ENCODE measurements around the gene IL1RAP. TPM values are rescaled to one million over a fixed set of nuclear protein-coding genes. Genes with fewer than 3 reads are reported as not detected.

Gene IL1RAP
- total RNA-seq, 4 donors from 2014 or later = 4.5 to 13.9 (median 5.2) TPM

- no peak for DNase-seq (ENCODE audit: extremely low spot score)
- TF ChIP-seq CTCF (IDR thresholded peaks at IDR 0.05) = no peak
- TF ChIP-seq EP300 (IDR thresholded peaks at IDR 0.05) = no peak
- TF ChIP-seq POLR2A (IDR thresholded peaks at IDR 0.05; ENCODE audit: low read depth) = no peak
- TF ChIP-seq POLR2AphosphoS5 (IDR thresholded peaks at IDR 0.05) = no peak
- H3K27ac ChIP-seq (replicated peaks in 1 of 4) = no peak overlapping the region
- intact Hi-C loops (cut with DNase I) = no loop called here
- H3K27me3 ChIP-seq = no peaks in the 10 kb centered on the region
- H3K4me1 ChIP-seq = no peaks in the 10 kb centered on the region
- no peaks in the 10 kb centered on the region for H3K9me3 ChIP-seq
- WGBS = 77% methylated on average over 2 of the region's 2 CpGs
- no peaks in the 10 kb centered on the region for H3K36me3 ChIP-seq
- H3K4me3 ChIP-seq = no peak overlapping the region
Observed at GRCh38 chr3:190541560-190541959, 27.7 kb downstream of the IL1RAP start.

- Histone ChIP-seq H3K27ac (replicated peaks in 1 of 4) (no peak overlapping the region), H3K27me3 (no peaks in the 10 kb centered on the region), H3K4me1 (no peaks in the 10 kb centered on the region), H3K4me3 (no peak overlapping the region), H3K36me3 (no peaks in the 10 kb centered on the region), H3K9me3 (no peaks in the 10 kb centered on the region)
- WGBS = 39% methylated on average over 1 of the region's 1 CpG
- no peak for TF ChIP-seq POLR2A (IDR thresholded peaks at IDR 0.05; ENCODE audit: low read depth)
- no peak for TF ChIP-seq CTCF (IDR thresholded peaks at IDR 0.05)
- no peak for TF ChIP-seq POLR2AphosphoS5 (IDR thresholded peaks at IDR 0.05)
- TF ChIP-seq EP300 (IDR thresholded peaks at IDR 0.05) = no peak
- intact Hi-C loops (cut with DNase I) = no loop called here
- no peak for DNase-seq (ENCODE audit: extremely low spot score)
Observed at GRCh38 chr3:190542846-190543245, 29.0 kb downstream of the IL1RAP start.

- Histone ChIP-seq H3K4me1 (no peaks in the 10 kb centered on the region), H3K9me3 (no peaks in the 10 kb centered on the region), H3K27me3 (no peaks in the 10 kb centered on the region), H3K27ac (replicated peaks in 1 of 4) (no peak overlapping the region), H3K4me3 (no peak overlapping the region), H3K36me3 (no peaks in the 10 kb centered on the region)
- 80% methylated on average over 4 of the region's 4 CpGs for WGBS
- DNase-seq (ENCODE audit: extremely low spot score) = no peak
- intact Hi-C loops (cut with DNase I) = no loop called here
- no peak for TF ChIP-seq CTCF (IDR thresholded peaks at IDR 0.05)
- TF ChIP-seq POLR2AphosphoS5 (IDR thresholded peaks at IDR 0.05) = no peak
- TF ChIP-seq POLR2A (IDR thresholded peaks at IDR 0.05; ENCODE audit: low read depth) = no peak
- TF ChIP-seq EP300 (IDR thresholded peaks at IDR 0.05) = no peak
Observed at GRCh38 chr3:190543671-190544070, 29.8 kb downstream of the IL1RAP start.

GRCh38 chr3:190545191-190545590, 31.3 kb downstream of the IL1RAP start:
- no peaks in the 10 kb centered on the region for H3K36me3 ChIP-seq
- intact Hi-C loops (cut with DNase I) = no loop called here
- H3K4me3 ChIP-seq = no peak overlapping the region
- TF ChIP-seq POLR2AphosphoS5 (IDR thresholded peaks at IDR 0.05) (no peak), POLR2A (IDR thresholded peaks at IDR 0.05; ENCODE audit: low read depth) (no peak), CTCF (IDR thresholded peaks at IDR 0.05) (no peak), EP300 (IDR thresholded peaks at IDR 0.05) (no peak)
- no peak for DNase-seq (ENCODE audit: extremely low spot score)
- H3K9me3 ChIP-seq = no peaks in the 10 kb centered on the region
- 83% methylated on average over 4 of the region's 4 CpGs for WGBS
- H3K27ac ChIP-seq (replicated peaks in 1 of 4) = no peak overlapping the region
- H3K27me3 ChIP-seq = no peaks in the 10 kb centered on the region
- H3K4me1 ChIP-seq = no peaks in the 10 kb centered on the region

DNA sequence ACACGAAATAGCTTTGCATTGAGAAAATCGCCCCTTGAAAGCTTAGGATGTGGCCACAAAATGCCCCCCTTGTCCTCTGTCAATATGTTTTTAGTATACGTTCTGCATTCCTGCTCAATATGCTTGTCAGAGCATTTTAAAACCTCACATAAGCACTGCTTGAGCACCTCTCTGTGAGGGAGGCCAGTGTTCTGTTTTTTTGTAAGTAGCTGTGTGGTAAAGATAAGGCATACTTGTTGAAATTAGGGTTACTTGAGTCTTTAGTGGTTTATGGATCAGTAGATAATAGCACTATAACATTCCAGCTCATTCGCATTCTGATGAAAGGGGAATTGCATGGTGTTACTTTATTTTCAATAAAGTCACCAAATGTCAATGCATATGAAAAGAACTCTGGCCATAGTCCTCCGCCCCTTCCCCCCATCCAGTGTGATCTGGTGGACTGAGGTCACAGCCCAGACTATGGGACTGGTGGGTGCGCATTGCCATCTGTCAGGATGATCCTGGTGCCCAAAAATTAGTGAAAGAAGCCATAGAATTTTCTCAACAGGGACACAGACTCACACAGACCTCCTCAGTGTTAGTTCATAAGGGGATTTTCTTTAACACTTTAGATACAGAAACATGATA, 33.1 kb downstream of the IL1RAP start:
- intact Hi-C loops (cut with DNase I) = no loop called here
- TF ChIP-seq POLR2A (IDR thresholded peaks at IDR 0.05; ENCODE audit: low read depth) = no peak
- TF ChIP-seq CTCF (IDR thresholded peaks at IDR 0.05) = no peak
- Histone ChIP-seq H3K4me1 (no peaks in the 10 kb centered on the region), H3K27ac (replicated peaks in 1 of 4) (no peak overlapping the region), H3K36me3 (no peaks in the 10 kb centered on the region), H3K27me3 (no peaks in the 10 kb centered on the region), H3K4me3 (no peak overlapping the region), H3K9me3 (no peaks in the 10 kb centered on the region)
- no peak for DNase-seq (ENCODE audit: extremely low spot score)
- WGBS = 82% methylated on average over 6 of the region's 6 CpGs

All from esophagus muscularis mucosa (tissue), 4 donors.